Ovary (tissue), 3 donors: ENCODE data around the gene SLC16A3.

ENCODE experiments used
- POLR2A ChIP-seq: fragments of 450-650 bp; IDR thresholded peaks from one replicate; pipeline ENCODE4 v1.6.1; 2017; ENCODE audit warnings: antibody characterized with exemption, mild to moderate bottlenecking, moderate library complexity
- TF ChIP-seq, protein P1 (sequence below), 3 donors: fragments of 450-650 bp in 2 of 3; fragments of 200-600 bp in 1 of 3; IDR thresholded peaks; one replicate each; pipeline versions ENCODE4 v1.5.1 to v1.8.0; 2016 to 2022; ENCODE audit warnings: antibody characterized with exemption in 3 of 3, mild to moderate bottlenecking in 1 of 3
- donor health status: DM: no; HTN: no; CAD: no.

- no peak for TF ChIP-seq POLR2A
- TF ChIP-seq, protein P1, sequence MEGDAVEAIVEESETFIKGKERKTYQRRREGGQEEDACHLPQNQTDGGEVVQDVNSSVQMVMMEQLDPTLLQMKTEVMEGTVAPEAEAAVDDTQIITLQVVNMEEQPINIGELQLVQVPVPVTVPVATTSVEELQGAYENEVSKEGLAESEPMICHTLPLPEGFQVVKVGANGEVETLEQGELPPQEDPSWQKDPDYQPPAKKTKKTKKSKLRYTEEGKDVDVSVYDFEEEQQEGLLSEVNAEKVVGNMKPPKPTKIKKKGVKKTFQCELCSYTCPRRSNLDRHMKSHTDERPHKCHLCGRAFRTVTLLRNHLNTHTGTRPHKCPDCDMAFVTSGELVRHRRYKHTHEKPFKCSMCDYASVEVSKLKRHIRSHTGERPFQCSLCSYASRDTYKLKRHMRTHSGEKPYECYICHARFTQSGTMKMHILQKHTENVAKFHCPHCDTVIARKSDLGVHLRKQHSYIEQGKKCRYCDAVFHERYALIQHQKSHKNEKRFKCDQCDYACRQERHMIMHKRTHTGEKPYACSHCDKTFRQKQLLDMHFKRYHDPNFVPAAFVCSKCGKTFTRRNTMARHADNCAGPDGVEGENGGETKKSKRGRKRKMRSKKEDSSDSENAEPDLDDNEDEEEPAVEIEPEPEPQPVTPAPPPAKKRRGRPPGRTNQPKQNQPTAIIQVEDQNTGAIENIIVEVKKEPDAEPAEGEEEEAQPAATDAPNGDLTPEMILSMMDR (IDR thresholded peaks at IDR 0.05) = no peak
Observed at GRCh38 chr17:82226809-82227628, 1.8 kb upstream of the SLC16A3 start.
